Activated naive CD8-positive, alpha-beta T cell (primary cell): ENCODE results near the gene ADRM1.

Experiments
- H3K27ac Mint-ChIP-seq: one replicate; pipeline ENCODE4 v1.8.0; 2021; ENCODE audit warnings: mixed read lengths
- H3K27me3 Mint-ChIP-seq: one replicate; pipeline ENCODE4 v1.8.0; 2021; ENCODE audit warnings: mixed read lengths
- H3K36me3 Mint-ChIP-seq: one replicate; pipeline ENCODE4 v1.8.0; 2021; ENCODE audit warnings: mixed read lengths
- H3K4me1 Mint-ChIP-seq: one replicate; pipeline ENCODE4 v1.8.0; 2021; ENCODE audit warnings: low read depth, mixed read lengths
- H3K4me3 Mint-ChIP-seq: one replicate; pipeline ENCODE4 v1.8.0; 2021; ENCODE audit warnings: mild to moderate bottlenecking, mixed read lengths
- H3K9me3 Mint-ChIP-seq: one replicate; pipeline ENCODE4 v1.8.0; 2021; ENCODE audit warnings: low read depth, mixed read lengths

The ADRM1 gene

GRCh38 chr20:62309947-62310756 lies 7.4 kb downstream of the ADRM1 start:
- H3K9me3 Mint-ChIP-seq: no peaks in the 10 kb centered on the region
- no peaks in the 10 kb centered on the region for H3K27me3 Mint-ChIP-seq
- no peaks in the 10 kb centered on the region for H3K36me3 Mint-ChIP-seq
- no peak overlapping the region for H3K4me3 Mint-ChIP-seq
- H3K4me1 Mint-ChIP-seq: peaks cover 3% of the 10 kb centered on the region
- no peak overlapping the region for H3K27ac Mint-ChIP-seq

- Mint-ChIP-seq H3K27me3 (no peaks in the 10 kb centered on the region), H3K9me3 (no peaks in the 10 kb centered on the region), H3K4me1 (no peaks in the 10 kb centered on the region), H3K4me3 (no peak overlapping the region), H3K27ac (no peak overlapping the region), H3K36me3 (no peaks in the 10 kb centered on the region)
Measured at GRCh38 chr20:62310757-62311121, 7.9 kb downstream of the ADRM1 start.

GRCh38 chr20:62311150-62311549 lies 8.4 kb downstream of the ADRM1 start:
- no peaks in the 10 kb centered on the region for H3K4me1 Mint-ChIP-seq
- no peaks in the 10 kb centered on the region for H3K9me3 Mint-ChIP-seq
- no peak overlapping the region for H3K4me3 Mint-ChIP-seq
- no peaks in the 10 kb centered on the region for H3K36me3 Mint-ChIP-seq
- H3K27ac Mint-ChIP-seq: no peak overlapping the region
- no peaks in the 10 kb centered on the region for H3K27me3 Mint-ChIP-seq

- no peaks in the 10 kb centered on the region for H3K27me3 Mint-ChIP-seq
Measured at GRCh38 chr20:62311832-62312661, 9.2 kb downstream of the ADRM1 start.

GRCh38 chr20:62312662-62312977 lies 9.8 kb downstream of the ADRM1 start:
- Mint-ChIP-seq H3K36me3 (no peaks in the 10 kb centered on the region), H3K4me1 (no peaks in the 10 kb centered on the region), H3K9me3 (no peaks in the 10 kb centered on the region)

More at GRCh38 chr20:62311832-62312661, 9.2 kb downstream of the ADRM1 start:
- Mint-ChIP-seq H3K4me3 (no peak overlapping the region), H3K9me3 (no peaks in the 10 kb centered on the region), H3K36me3 (no peaks in the 10 kb centered on the region), H3K27ac (no peak overlapping the region), H3K4me1 (no peaks in the 10 kb centered on the region)

GRCh38 chr20:62313021-62313420 lies 10.2 kb downstream of the ADRM1 start:
- no peaks in the 10 kb centered on the region for H3K9me3 Mint-ChIP-seq
- H3K4me3 Mint-ChIP-seq: no peak overlapping the region
- no peaks in the 10 kb centered on the region for H3K36me3 Mint-ChIP-seq
- H3K4me1 Mint-ChIP-seq: no peaks in the 10 kb centered on the region
- no peak overlapping the region for H3K27ac Mint-ChIP-seq
- H3K27me3 Mint-ChIP-seq: no peaks in the 10 kb centered on the region

More at GRCh38 chr20:62312662-62312977, 9.8 kb downstream of the ADRM1 start:
- no peak overlapping the region for H3K4me3 Mint-ChIP-seq
- H3K27ac Mint-ChIP-seq: no peak overlapping the region
- no peaks in the 10 kb centered on the region for H3K27me3 Mint-ChIP-seq

- H3K4me1 Mint-ChIP-seq: no peaks in the 10 kb centered on the region
- no peak overlapping the region for H3K27ac Mint-ChIP-seq
- H3K27me3 Mint-ChIP-seq: no peaks in the 10 kb centered on the region
- no peak overlapping the region for H3K4me3 Mint-ChIP-seq
- H3K36me3 Mint-ChIP-seq: no peaks in the 10 kb centered on the region
- no peaks in the 10 kb centered on the region for H3K9me3 Mint-ChIP-seq
Measured at GRCh38 chr20:62313460-62314338, 10.9 kb downstream of the ADRM1 start.

GRCh38 chr20:62314339-62314638 lies 11.5 kb downstream of the ADRM1 start:
- no peaks in the 10 kb centered on the region for H3K27me3 Mint-ChIP-seq
- no peaks in the 10 kb centered on the region for H3K9me3 Mint-ChIP-seq
- no peak overlapping the region for H3K4me3 Mint-ChIP-seq
- no peaks in the 10 kb centered on the region for H3K4me1 Mint-ChIP-seq
- H3K27ac Mint-ChIP-seq: no peak overlapping the region
- no peaks in the 10 kb centered on the region for H3K36me3 Mint-ChIP-seq

GRCh38 chr20:62314711-62315302 lies 12.0 kb downstream of the ADRM1 start:
- Mint-ChIP-seq H3K4me3 (no peak overlapping the region), H3K36me3 (no peaks in the 10 kb centered on the region), H3K27ac (no peak overlapping the region), H3K9me3 (no peaks in the 10 kb centered on the region), H3K27me3 (no peaks in the 10 kb centered on the region), H3K4me1 (no peaks in the 10 kb centered on the region)

- Mint-ChIP-seq H3K4me1 (no peaks in the 10 kb centered on the region), H3K36me3 (no peaks in the 10 kb centered on the region), H3K27ac (no peak overlapping the region), H3K27me3 (no peaks in the 10 kb centered on the region), H3K4me3 (no peak overlapping the region), H3K9me3 (no peaks in the 10 kb centered on the region)
Measured at GRCh38 chr20:62315773-62316172, 13.0 kb downstream of the ADRM1 start.

- no peaks in the 10 kb centered on the region for H3K27me3 Mint-ChIP-seq
- no peak overlapping the region for H3K27ac Mint-ChIP-seq
- no peaks in the 10 kb centered on the region for H3K9me3 Mint-ChIP-seq
- H3K4me1 Mint-ChIP-seq: no peaks in the 10 kb centered on the region
- no peak overlapping the region for H3K4me3 Mint-ChIP-seq
- H3K36me3 Mint-ChIP-seq: no peaks in the 10 kb centered on the region
Measured at GRCh38 chr20:62316331-62317166, 13.8 kb downstream of the ADRM1 start.

- no peaks in the 10 kb centered on the region for H3K36me3 Mint-ChIP-seq
- no peaks in the 10 kb centered on the region for H3K9me3 Mint-ChIP-seq
- no peak overlapping the region for H3K27ac Mint-ChIP-seq
Measured at GRCh38 chr20:62317167-62317655, 14.4 kb downstream of the ADRM1 start.

GRCh38 chr20:62318400-62319345 lies 15.9 kb downstream of the ADRM1 start:
- H3K27me3 Mint-ChIP-seq: no peaks in the 10 kb centered on the region
- no peaks in the 10 kb centered on the region for H3K36me3 Mint-ChIP-seq
- H3K4me1 Mint-ChIP-seq: no peaks in the 10 kb centered on the region
- H3K9me3 Mint-ChIP-seq: no peaks in the 10 kb centered on the region
- no peak overlapping the region for H3K4me3 Mint-ChIP-seq
- H3K27ac Mint-ChIP-seq: no peak overlapping the region

More at GRCh38 chr20:62317167-62317655, 14.4 kb downstream of the ADRM1 start:
- Mint-ChIP-seq H3K4me3 (no peak overlapping the region), H3K27me3 (no peaks in the 10 kb centered on the region), H3K4me1 (no peaks in the 10 kb centered on the region)
